ENCODE data around the gene SLC25A18. TPM values are rescaled to one million over a fixed set of nuclear protein-coding genes. Genes with fewer than 3 reads are reported as not detected.
A peak's percentile ranks its signal among the peaks of the same experiment; 100 is the strongest.

Gene SLC25A18
- total and polyA plus RNA-seq, 2 of the 8 experiments (the other 6 are each of a cell fraction or from before 2014, with no cell fraction given), result 2.8 to 2.9 TPM

DNA sequence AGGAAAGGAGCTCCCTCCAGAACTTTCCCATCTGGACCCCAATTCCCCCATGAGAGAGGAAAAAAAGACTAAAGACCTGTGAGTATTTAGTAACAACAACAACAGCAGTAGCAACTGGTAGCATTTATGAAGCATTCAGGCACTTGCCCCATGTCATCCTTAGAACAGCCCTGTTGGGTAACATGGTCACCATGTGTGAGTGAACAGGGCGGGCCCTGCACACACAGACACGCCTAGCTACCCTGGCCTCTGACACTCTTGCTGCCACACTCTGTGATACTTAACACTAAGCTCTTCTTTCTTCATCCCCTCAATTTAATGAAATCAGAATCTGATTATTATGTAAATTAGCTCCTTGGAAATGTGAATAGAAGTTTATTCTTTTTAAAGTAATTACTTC is 26.1 kb upstream of the SLC25A18 start:
- H4K5ac ChIP-seq (ENCODE audit: insufficient read length, low read depth, low read length), result no peak overlapping the region
- H3K27me3 ChIP-seq (replicated peaks in 1 of 4; ENCODE audit: control insufficient read depth in 3 of 4, extremely low read depth in 1 of 4, insufficient read depth in 3 of 4, low read length in 3 of 4), result no peaks in the 10 kb centered on the region
- H2BK5ac ChIP-seq (ENCODE audit: low read depth, low read length), result peak overlapping the region; percentile 47; the same call in 1 of the 2 replicates
- no peak for FAIRE-seq
- H3K23ac ChIP-seq (ENCODE audit: insufficient read length), result no peak overlapping the region
- no peak for TF ChIP-seq SP4 (IDR thresholded peaks at IDR 0.05; ENCODE audit: low read length)
- TF ChIP-seq CREB1 (IDR thresholded peaks at IDR 0.05), result no peak
- TF ChIP-seq ZNF274 (IDR thresholded peaks at IDR 0.05; ENCODE audit: borderline replicate concordance, extremely low read depth, low read length), result no peak
- TF ChIP-seq MAFK (IDR thresholded peaks at IDR 0.05; ENCODE audit: low read depth, low read length), result no peak
- TF ChIP-seq, protein P1, sequence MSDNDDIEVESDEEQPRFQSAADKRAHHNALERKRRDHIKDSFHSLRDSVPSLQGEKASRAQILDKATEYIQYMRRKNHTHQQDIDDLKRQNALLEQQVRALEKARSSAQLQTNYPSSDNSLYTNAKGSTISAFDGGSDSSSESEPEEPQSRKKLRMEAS (IDR thresholded peaks at IDR 0.05), result no peak
- no peak for TF ChIP-seq SIX5 (IDR thresholded peaks at IDR 0.05; ENCODE audit: low read depth, low read length)
- no peak for TF ChIP-seq GTF2F1 (IDR thresholded peaks at IDR 0.05; ENCODE audit: borderline replicate concordance, low read depth, low read length)
- H3K56ac ChIP-seq (replicated peaks; ENCODE audit: insufficient read length, low read depth, low read length), result no peak overlapping the region
- WGBS, 2 experiments (ENCODE audit: extremely low coverage in 1 of 2, insufficient coverage in 1 of 2, insufficient read length in 1 of 2, insufficient replicate concordance in 2 of 2, low coverage in 1 of 2, low lambda C conversion rate in 2 of 2, missing lambda C conversion rate in 1 of 2), result 90% methylated on average over 2 of the region's 2 CpGs; no CpG with 5 or more reads in 1 of the 2 experiments
- no peak overlapping the region for H4K91ac ChIP-seq (replicated peaks; ENCODE audit: insufficient read length, low read length)
- no peak overlapping the region for H2AFZ ChIP-seq (ENCODE audit: low read length)
- no peak overlapping the region for H3K18ac ChIP-seq (ENCODE audit: extremely low read depth, low read length)
- H3K4me2 ChIP-seq (ENCODE audit: insufficient read depth in 1 of 2, low read depth in 2 of 2, low read length in 2 of 2), result no peak overlapping the region
- no peak overlapping the region for H3K4me3 ChIP-seq (ENCODE audit: extremely low read depth in 1 of 4, insufficient read depth in 2 of 4, low read depth in 3 of 4, low read length in 4 of 4)
- no peak overlapping the region for H2AK5ac ChIP-seq (ENCODE audit: low read depth, low read length)
- H3K23me2 ChIP-seq (ENCODE audit: low read depth, low read length), result no peaks in the 10 kb centered on the region; the same call in 1 of the 2 replicates
- no peaks in the 10 kb centered on the region for H3K9me3 ChIP-seq (ENCODE audit: insufficient read depth in 2 of 2, low read depth in 1 of 2, low read length in 1 of 2)
- no peak overlapping the region for H3K4ac ChIP-seq (replicated peaks; ENCODE audit: insufficient read length, low read depth, low read length)
- no peak overlapping the region for H2BK20ac ChIP-seq (ENCODE audit: low read length)
- peaks cover 0 to 7% (median 4%) of the 10 kb centered on the region in 4 experiments; a peak in 3 of 7 replicates for H3K4me1 ChIP-seq (replicated peaks in 1 of 4; ENCODE audit: control insufficient read depth in 3 of 4, insufficient read depth in 4 of 4, low read length in 3 of 4)
- POLR2A ChIA-PET (ENCODE audit: partially characterized antibody), result interaction anchor here (0.9 kb wide), 1 partner anchor 92 kb away, joined by 4 read pairs; no protein-coding TSS in a partner anchor
- DNase-seq (ENCODE audit: low read depth in 1 of 2, low spot score in 2 of 2), result no peak
- CTCF ChIA-PET (ENCODE audit: partially characterized antibody), result interaction anchor here (0.5 to 1.3 kb wide), 8 partner anchors 19 to 406 kb away, joined by 3 read pairs; partner anchors contain the start of gene BCL2L13
- H3K27ac ChIP-seq (ENCODE audit: low read depth, low read length), result no peak overlapping the region
- H4K8ac ChIP-seq (ENCODE audit: extremely low read depth, insufficient read depth, low read length), result no peak overlapping the region
- peaks cover 0 to 2% of the 10 kb centered on the region in 2 experiments for H4K20me1 ChIP-seq (replicated peaks in 1 of 2; ENCODE audit: control insufficient read depth in 1 of 2, insufficient read depth in 2 of 2, low read length in 2 of 2)
- H2BK12ac ChIP-seq (ENCODE audit: low read depth, low read length), result no peak overlapping the region
- H2BK120ac ChIP-seq (replicated peaks; ENCODE audit: low read depth, low read length), result no peak overlapping the region
- H2BK15ac ChIP-seq (ENCODE audit: low read length), result no peak overlapping the region
- H3K79me1 ChIP-seq (ENCODE audit: low read depth, low read length), result no peaks in the 10 kb centered on the region; the same call in 1 of the 2 replicates
- no peak overlapping the region for H3K14ac ChIP-seq (ENCODE audit: insufficient read length)
- H3K79me2 ChIP-seq (ENCODE audit: control insufficient read depth in 1 of 2, insufficient read depth in 2 of 2, low read length in 2 of 2), result peaks cover 0 to 3% of the 10 kb centered on the region in 2 experiments; a peak in 1 of 4 replicates
- H3K36me3 ChIP-seq (ENCODE audit: control insufficient read depth in 2 of 4, insufficient read depth in 4 of 4, low read length in 3 of 4), result peaks cover 18 to 49% (median 28%) of the 10 kb centered on the region in 4 experiments
- no peak overlapping the region for H3K9ac ChIP-seq (replicated peaks in 1 of 4; ENCODE audit: extremely low read depth in 1 of 4, low read depth in 3 of 4, low read length in 3 of 4)
